DMS153 treated with DMSO at 0.1 percent for 48 hours (cell line): ENCODE data around the gene C1QTNF6.
"Not testable (repeated sequence)": the region's sequence is repeated elsewhere in the genome, so short reads cannot be mapped to it uniquely, and the experiment has no call there.

Source experiments
- DNase-seq: peaks from one replicate; lab custom pipeline; 2025; ENCODE audit not compliant: unreplicated experiment; lab: John Stamatoyannopoulos, UW

The C1QTNF6 gene

GRCh38 chr22:37187891-37188761 lies at the start of gene C1QTNF6:
C1QTNF6 (minus strand) TSS chr22:37188247; CDS start chr22:37188213, 34 bp downstream.
- DNase-seq = peak; percentile 27

GRCh38 chr22:37235897-37236607 lies 48.0 kb upstream of the C1QTNF6 start:
- DNase-seq = no peak

GRCh38 chr22:37234736-37235711 lies 47.0 kb upstream of the C1QTNF6 start:
- DNase-seq = no peak

- no peak for DNase-seq
These were observed 45.9 kb upstream of the C1QTNF6 start for GRCh38 chr22:37233751-37234631.

GRCh38 chr22:37233371-37233750 lies 45.3 kb upstream of the C1QTNF6 start:
- DNase-seq = not testable (repeated sequence)

- DNase-seq = no peak
These were observed 44.3 kb upstream of the C1QTNF6 start for GRCh38 chr22:37232140-37232998.

GRCh38 chr22:37231406-37232139 lies 43.5 kb upstream of the C1QTNF6 start:
- DNase-seq = no peak

- DNase-seq = no peak
These were observed 42.8 kb upstream of the C1QTNF6 start for GRCh38 chr22:37230673-37231405.

- DNase-seq = no peak
These were observed 42.0 kb upstream of the C1QTNF6 start for GRCh38 chr22:37229805-37230672.

- DNase-seq = no peak
These were observed 41.2 kb upstream of the C1QTNF6 start for GRCh38 chr22:37229012-37229804.

- DNase-seq = no peak
These were observed 40.3 kb upstream of the C1QTNF6 start for GRCh38 chr22:37228106-37229011.

- no peak for DNase-seq
These were observed 38.5 kb upstream of the C1QTNF6 start for GRCh38 chr22:37226514-37226913.

GRCh38 chr22:37226087-37226486 lies 38.0 kb upstream of the C1QTNF6 start:
- DNase-seq = no peak

- no peak for DNase-seq
These were observed 37.4 kb upstream of the C1QTNF6 start for GRCh38 chr22:37225481-37225880.
